GM06990 (cell line): Measurements from ENCODE around the gene ARHGAP32.

Source experiments
- DNase-seq: peaks from one replicate; pipeline ENCODE4 v3.0.0-alpha.2; 2011; ENCODE audit not compliant: insufficient read length; ENCODE audit errors: extremely low read depth
- H3K27me3 ChIP-seq: replicated peaks from 2 replicates; pipeline ENCODE4 v1.6.0; 2011; ENCODE audit warnings: low read length; ENCODE audit not compliant: control insufficient read depth, insufficient read depth
- H3K36me3 ChIP-seq: 2 replicates; pipeline ENCODE4 v1.5.1; 2011; ENCODE audit warnings: low read length; ENCODE audit not compliant: control insufficient read depth, insufficient read depth
- H3K4me3 ChIP-seq: replicated peaks from 2 replicates; pipeline ENCODE4 v1.5.1; 2011; ENCODE audit warnings: low read depth, mild to moderate bottlenecking, control low read depth, low read length
- CTCF ChIP-seq: IDR thresholded peaks from 2 replicates; pipeline ENCODE4 v1.5.1; 2011; ENCODE audit warnings: low read length, control low read depth, mild to moderate bottlenecking, inconsistent platforms; ENCODE audit not compliant: insufficient read depth, poor library complexity, severe bottlenecking

Gene ARHGAP32

GRCh38 chr11:129119036-129119435 lies 73.1 kb downstream of the ARHGAP32 start:
- H3K27me3 ChIP-seq, result no peaks in the 10 kb centered on the region
- H3K4me3 ChIP-seq, result no peak overlapping the region
- no peak for TF ChIP-seq CTCF
- no peak for DNase-seq
- H3K36me3 ChIP-seq, result no peaks in the 10 kb centered on the region

- H3K4me3 ChIP-seq, result no peak overlapping the region
- no peaks in the 10 kb centered on the region for H3K36me3 ChIP-seq
- H3K27me3 ChIP-seq, result no peaks in the 10 kb centered on the region
- DNase-seq, result no peak
- TF ChIP-seq CTCF, result peak; percentile 84
Measured at GRCh38 chr11:129117595-129118350, 74.4 kb downstream of the ARHGAP32 start.

- no peak for TF ChIP-seq CTCF
- H3K4me3 ChIP-seq, result no peak overlapping the region
Measured at GRCh38 chr11:129115652-129116586, 76.2 kb downstream of the ARHGAP32 start.

GRCh38 chr11:129109701-129110100 lies 82.4 kb downstream of the ARHGAP32 start:
- DNase-seq, result no peak
- H3K36me3 ChIP-seq, result no peaks in the 10 kb centered on the region
- no peaks in the 10 kb centered on the region for H3K27me3 ChIP-seq
- H3K4me3 ChIP-seq, result no peak overlapping the region
- no peak for TF ChIP-seq CTCF

More at GRCh38 chr11:129115652-129116586, 76.2 kb downstream of the ARHGAP32 start:
- Histone ChIP-seq H3K36me3 (no peaks in the 10 kb centered on the region), H3K27me3 (no peaks in the 10 kb centered on the region)
- DNase-seq, result no peak

GRCh38 chr11:129106788-129107187 lies 85.3 kb downstream of the ARHGAP32 start:
- Histone ChIP-seq H3K27me3 (no peaks in the 10 kb centered on the region), H3K36me3 (no peaks in the 10 kb centered on the region), H3K4me3 (no peak overlapping the region)
- no peak for DNase-seq
- no peak for TF ChIP-seq CTCF
